ENCODE results near the gene CSGALNACT2.

DNA sequence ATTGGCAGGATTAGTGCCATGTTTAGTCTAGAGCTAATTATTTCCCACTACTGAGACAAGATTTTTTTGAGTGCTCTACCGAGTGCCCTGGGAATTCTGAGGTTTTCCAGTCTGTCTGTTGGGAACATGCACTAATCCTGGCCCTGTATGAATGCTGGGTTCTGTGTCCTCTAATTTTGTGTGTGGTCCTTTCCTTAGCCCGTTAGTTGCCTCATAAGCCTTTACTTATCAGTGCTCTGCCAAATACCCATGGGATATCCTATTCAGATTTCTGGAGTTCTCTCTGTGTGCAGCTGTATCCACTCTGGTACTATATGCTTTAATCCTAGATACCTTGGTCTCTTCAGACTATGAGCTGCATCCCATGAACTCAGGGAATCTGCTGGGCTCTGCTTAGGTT is 13.1 kb downstream of the CSGALNACT2 start:
- TF ChIP-seq GABPA (IDR thresholded peaks at IDR 0.05; ENCODE audit: low read depth) (no peak), EP300 (IDR thresholded peaks at IDR 0.05; ENCODE audit: borderline replicate concordance in 1 of 2, low read depth in 1 of 2, low read length in 1 of 2) (no peak), TEAD4 (IDR thresholded peaks at IDR 0.05; ENCODE audit: borderline replicate concordance, insufficient read depth) (no peak), YY1 (IDR thresholded peaks at IDR 0.05; ENCODE audit: low read depth) (no peak), POLR2AphosphoS5 (IDR thresholded peaks at IDR 0.05; ENCODE audit: low read depth, low read length) (no peak), RAD21 (IDR thresholded peaks at IDR 0.05; ENCODE audit: low read length) (no peak), CHD2 (IDR thresholded peaks at IDR 0.05; ENCODE audit: low read length, partially characterized antibody) (no peak)
- TF ChIP-seq, protein P1, sequence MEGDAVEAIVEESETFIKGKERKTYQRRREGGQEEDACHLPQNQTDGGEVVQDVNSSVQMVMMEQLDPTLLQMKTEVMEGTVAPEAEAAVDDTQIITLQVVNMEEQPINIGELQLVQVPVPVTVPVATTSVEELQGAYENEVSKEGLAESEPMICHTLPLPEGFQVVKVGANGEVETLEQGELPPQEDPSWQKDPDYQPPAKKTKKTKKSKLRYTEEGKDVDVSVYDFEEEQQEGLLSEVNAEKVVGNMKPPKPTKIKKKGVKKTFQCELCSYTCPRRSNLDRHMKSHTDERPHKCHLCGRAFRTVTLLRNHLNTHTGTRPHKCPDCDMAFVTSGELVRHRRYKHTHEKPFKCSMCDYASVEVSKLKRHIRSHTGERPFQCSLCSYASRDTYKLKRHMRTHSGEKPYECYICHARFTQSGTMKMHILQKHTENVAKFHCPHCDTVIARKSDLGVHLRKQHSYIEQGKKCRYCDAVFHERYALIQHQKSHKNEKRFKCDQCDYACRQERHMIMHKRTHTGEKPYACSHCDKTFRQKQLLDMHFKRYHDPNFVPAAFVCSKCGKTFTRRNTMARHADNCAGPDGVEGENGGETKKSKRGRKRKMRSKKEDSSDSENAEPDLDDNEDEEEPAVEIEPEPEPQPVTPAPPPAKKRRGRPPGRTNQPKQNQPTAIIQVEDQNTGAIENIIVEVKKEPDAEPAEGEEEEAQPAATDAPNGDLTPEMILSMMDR (IDR thresholded peaks at IDR 0.05): no peak
- TF ChIP-seq, protein P2, sequence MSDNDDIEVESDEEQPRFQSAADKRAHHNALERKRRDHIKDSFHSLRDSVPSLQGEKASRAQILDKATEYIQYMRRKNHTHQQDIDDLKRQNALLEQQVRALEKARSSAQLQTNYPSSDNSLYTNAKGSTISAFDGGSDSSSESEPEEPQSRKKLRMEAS (IDR thresholded peaks at IDR 0.05; ENCODE audit: low read depth): no peak
- TF ChIP-seq, protein P3, sequence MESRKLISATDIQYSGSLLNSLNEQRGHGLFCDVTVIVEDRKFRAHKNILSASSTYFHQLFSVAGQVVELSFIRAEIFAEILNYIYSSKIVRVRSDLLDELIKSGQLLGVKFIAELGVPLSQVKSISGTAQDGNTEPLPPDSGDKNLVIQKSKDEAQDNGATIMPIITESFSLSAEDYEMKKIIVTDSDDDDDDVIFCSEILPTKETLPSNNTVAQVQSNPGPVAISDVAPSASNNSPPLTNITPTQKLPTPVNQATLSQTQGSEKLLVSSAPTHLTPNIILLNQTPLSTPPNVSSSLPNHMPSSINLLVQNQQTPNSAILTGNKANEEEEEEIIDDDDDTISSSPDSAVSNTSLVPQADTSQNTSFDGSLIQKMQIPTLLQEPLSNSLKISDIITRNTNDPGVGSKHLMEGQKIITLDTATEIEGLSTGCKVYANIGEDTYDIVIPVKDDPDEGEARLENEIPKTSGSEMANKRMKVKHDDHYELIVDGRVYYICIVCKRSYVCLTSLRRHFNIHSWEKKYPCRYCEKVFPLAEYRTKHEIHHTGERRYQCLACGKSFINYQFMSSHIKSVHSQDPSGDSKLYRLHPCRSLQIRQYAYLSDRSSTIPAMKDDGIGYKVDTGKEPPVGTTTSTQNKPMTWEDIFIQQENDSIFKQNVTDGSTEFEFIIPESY (IDR thresholded peaks at IDR 0.05; ENCODE audit: borderline replicate concordance, low read depth): no peak
- TF ChIP-seq, protein P4, sequence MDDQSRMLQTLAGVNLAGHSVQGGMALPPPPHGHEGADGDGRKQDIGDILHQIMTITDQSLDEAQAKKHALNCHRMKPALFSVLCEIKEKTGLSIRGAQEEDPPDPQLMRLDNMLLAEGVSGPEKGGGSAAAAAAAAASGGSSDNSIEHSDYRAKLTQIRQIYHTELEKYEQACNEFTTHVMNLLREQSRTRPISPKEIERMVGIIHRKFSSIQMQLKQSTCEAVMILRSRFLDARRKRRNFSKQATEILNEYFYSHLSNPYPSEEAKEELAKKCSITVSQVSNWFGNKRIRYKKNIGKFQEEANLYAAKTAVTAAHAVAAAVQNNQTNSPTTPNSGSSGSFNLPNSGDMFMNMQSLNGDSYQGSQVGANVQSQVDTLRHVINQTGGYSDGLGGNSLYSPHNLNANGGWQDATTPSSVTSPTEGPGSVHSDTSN (IDR thresholded peaks at IDR 0.05): no peak
- TF ChIP-seq, protein P5, sequence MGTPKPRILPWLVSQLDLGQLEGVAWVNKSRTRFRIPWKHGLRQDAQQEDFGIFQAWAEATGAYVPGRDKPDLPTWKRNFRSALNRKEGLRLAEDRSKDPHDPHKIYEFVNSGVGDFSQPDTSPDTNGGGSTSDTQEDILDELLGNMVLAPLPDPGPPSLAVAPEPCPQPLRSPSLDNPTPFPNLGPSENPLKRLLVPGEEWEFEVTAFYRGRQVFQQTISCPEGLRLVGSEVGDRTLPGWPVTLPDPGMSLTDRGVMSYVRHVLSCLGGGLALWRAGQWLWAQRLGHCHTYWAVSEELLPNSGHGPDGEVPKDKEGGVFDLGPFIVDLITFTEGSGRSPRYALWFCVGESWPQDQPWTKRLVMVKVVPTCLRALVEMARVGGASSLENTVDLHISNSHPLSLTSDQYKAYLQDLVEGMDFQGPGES (IDR thresholded peaks at IDR 0.05; ENCODE audit: low read depth, low read length): no peak

Data from SK-N-SH (cell line).